Measurements from ENCODE around the gene EDEM2. TPM values are rescaled to one million over a fixed set of nuclear protein-coding genes. Genes with fewer than 3 reads are reported as not detected.
"Not testable (repeated sequence)": the region's sequence is repeated elsewhere in the genome, so short reads cannot be mapped to it uniquely, and the experiment has no call there.

Gene EDEM2
- total RNA-seq, 1 donor from 2014 or later: 45.4 TPM

DNA sequence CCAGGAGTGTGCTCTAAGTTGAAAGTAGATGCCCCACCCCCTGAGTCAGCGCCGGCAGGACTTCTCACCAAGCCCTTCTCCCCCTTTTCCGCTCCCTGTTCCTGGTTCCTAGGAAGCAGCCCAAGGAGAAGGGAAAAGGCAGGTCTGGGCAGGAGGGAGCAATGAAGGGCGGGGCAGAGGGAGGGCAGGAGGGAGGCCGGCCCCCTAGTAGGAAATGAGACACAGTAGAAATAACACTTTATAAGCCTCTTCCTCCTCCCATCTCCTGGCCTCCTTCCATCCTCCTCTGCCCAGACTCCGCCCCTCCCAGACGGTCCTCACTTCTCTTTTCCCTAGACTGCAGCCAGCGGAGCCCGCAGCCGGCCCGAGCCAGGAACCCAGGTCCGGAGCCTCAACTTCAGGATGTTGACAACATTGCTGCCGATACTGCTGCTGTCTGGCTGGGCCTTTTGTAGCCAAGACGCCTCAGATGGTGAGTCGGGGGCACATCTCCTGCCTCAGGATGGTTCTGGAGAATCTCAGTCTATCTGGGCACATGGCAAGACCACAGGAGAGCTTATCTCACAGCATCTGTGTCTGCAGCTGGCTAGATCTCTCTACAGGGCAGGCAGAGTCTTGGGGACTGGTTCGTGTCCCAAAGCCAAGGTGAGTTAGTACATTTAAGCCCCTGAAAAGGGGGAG lies 24.8 kb upstream of the EDEM2 start, which contains the start of gene PROCR:
Gene PROCR (plus strand): TSS at position 320 of the 681 bp plus-strand sequence. CDS start 83 bp downstream, at position 403.
- ATAC-seq (peak; percentile 93 to 95), DNase-seq (peak; percentile 82)
- intact Hi-C loops (cut with DNase I): no loop called here
- Histone ChIP-seq H3K36me3 (peaks cover 8% of the 10 kb centered on the region), H3K27me3 (ENCODE audit: low read depth) (no peaks in the 10 kb centered on the region), H3K27ac (peak within 1 kb of the TSS; percentile 54), H3K4me1 (peaks cover 23% of the 10 kb centered on the region), H3K4me3 (peak within 1 kb of the TSS; percentile 49), H3K9me3 (no peaks in the 10 kb centered on the region)
- TF ChIP-seq, protein P1, sequence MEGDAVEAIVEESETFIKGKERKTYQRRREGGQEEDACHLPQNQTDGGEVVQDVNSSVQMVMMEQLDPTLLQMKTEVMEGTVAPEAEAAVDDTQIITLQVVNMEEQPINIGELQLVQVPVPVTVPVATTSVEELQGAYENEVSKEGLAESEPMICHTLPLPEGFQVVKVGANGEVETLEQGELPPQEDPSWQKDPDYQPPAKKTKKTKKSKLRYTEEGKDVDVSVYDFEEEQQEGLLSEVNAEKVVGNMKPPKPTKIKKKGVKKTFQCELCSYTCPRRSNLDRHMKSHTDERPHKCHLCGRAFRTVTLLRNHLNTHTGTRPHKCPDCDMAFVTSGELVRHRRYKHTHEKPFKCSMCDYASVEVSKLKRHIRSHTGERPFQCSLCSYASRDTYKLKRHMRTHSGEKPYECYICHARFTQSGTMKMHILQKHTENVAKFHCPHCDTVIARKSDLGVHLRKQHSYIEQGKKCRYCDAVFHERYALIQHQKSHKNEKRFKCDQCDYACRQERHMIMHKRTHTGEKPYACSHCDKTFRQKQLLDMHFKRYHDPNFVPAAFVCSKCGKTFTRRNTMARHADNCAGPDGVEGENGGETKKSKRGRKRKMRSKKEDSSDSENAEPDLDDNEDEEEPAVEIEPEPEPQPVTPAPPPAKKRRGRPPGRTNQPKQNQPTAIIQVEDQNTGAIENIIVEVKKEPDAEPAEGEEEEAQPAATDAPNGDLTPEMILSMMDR (IDR thresholded peaks at IDR 0.05): no peak

DNA sequence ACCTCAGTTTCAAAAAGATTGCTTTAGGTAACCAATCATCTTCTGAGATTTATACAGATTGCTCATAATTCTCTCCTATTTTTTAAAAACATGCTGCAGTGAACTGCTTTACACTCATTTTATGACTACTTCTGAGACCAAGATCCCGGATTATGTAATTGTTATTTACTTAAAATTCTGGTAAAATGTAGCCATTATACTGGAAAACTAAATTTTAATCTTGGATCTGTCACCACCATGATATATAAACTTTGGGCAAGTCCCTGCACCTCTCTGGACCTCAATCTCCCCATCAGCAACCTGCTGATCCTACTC lies 24.3 kb upstream of the EDEM2 start:
- no peaks in the 10 kb centered on the region for H3K27me3 ChIP-seq (ENCODE audit: low read depth)
- ATAC-seq: no peak
- no peaks in the 10 kb centered on the region for H3K9me3 ChIP-seq
- DNase-seq: no peak
- peak overlapping the region; percentile 54 for H3K27ac ChIP-seq
- H3K4me3 ChIP-seq: peak overlapping the region; percentile 49
- intact Hi-C loops (cut with DNase I): no loop called here
- TF ChIP-seq, protein P1 (IDR thresholded peaks at IDR 0.05): no peak
- H3K4me1 ChIP-seq: peaks cover 28% of the 10 kb centered on the region
- peaks cover 5% of the 10 kb centered on the region for H3K36me3 ChIP-seq

DNA sequence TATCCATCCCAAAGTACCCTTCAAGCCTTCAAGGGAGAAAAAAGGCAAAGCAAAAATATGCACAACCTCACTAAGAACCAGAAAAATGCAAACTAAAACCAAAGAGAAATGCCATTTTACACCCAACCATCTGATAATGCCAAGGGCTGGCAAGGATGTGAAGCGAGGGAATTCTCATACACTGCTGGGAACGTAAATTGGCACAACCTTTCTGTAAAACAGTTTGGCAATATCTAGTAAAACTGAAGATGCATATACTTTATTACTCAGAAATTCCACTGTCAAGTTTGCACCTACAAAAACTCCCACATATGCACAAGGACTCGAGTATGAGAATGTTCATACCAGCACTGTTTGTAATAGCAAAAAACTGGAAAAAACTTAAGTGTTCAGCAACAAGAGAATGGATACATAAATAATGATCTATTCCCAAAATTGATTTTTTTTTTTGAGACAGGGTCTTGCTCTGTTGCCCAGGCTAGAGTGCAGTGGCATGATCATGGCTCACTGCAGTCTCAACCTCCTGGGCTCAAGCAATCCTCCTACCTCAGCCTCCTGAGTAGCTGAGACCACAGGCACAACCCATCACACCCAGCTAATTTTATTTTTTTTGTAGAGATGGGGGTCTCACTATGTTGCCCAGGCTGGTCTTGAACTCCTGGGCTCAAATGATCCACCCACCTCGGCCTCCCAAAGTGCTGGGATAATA lies 21.7 kb upstream of the EDEM2 start:
- peaks cover 33% of the 10 kb centered on the region for H3K4me1 ChIP-seq
- H3K27me3 ChIP-seq (ENCODE audit: low read depth); intact Hi-C loops (cut with DNase I); ATAC-seq; H3K9me3 ChIP-seq; H3K4me3 ChIP-seq; H3K36me3 ChIP-seq; DNase-seq; H3K27ac ChIP-seq: not testable (repeated sequence)

DNA sequence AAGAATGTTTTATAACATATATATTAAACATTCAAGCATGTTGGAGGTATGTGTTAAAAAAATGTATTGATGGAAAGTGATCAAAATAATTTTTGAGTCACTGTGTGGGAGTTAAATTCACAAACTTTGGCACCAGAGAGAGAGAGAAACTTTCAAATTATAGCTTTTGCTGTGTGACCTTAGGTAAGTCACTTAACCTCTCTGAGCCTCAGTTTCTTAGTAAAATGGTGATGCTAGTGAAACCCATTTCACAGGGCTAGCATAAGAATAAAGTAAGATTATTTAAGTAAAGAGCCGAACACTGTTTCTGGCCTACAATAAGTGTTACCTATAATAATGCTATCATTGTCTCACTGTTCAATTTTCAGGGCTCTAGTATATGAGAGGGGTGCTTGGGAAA lies 20.7 kb upstream of the EDEM2 start:
- no peak for ATAC-seq
- TF ChIP-seq, protein P1 (IDR thresholded peaks at IDR 0.05): no peak
- H3K9me3 ChIP-seq: no peaks in the 10 kb centered on the region
- no peaks in the 10 kb centered on the region for H3K27me3 ChIP-seq (ENCODE audit: low read depth)
- no peak overlapping the region for H3K4me3 ChIP-seq
- intact Hi-C loops (cut with DNase I): no loop called here
- peaks cover 29% of the 10 kb centered on the region for H3K4me1 ChIP-seq
- H3K27ac ChIP-seq: no peak overlapping the region
- DNase-seq: no peak
- no peaks in the 10 kb centered on the region for H3K36me3 ChIP-seq

DNA sequence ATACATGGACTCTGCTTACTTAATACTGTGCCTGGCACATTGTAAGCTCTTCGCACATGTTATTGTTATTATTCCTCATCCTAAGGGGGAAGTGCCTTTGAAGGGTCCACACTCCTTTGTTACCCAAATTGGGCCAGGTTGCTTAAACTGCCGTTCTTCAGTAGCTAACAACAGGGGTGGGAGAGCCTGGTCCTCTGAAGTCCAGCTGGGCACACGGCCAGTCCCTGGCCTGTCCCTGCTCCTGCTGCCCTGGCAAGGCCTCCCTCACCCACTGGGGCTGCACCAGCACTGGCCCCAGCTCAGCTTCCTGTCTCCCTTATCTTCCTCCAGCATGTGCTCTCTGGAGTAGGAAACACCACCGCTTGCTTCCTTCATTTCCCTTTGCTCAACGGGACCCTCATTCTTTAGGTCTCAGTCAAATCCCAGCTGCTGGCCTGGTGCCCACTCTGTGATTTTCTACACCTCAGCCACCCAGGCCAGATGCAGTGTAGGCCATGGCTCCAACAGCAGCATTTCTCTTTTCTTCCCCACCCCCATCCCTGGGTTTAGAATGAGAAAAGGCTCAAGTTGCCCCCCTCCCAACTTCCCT lies 19.2 kb upstream of the EDEM2 start:
- H3K27me3 ChIP-seq (ENCODE audit: low read depth): no peaks in the 10 kb centered on the region
- ATAC-seq: peak; percentile 79
- peak; percentile 56 for DNase-seq
- intact Hi-C loops (cut with DNase I): no loop called here
- no peaks in the 10 kb centered on the region for H3K9me3 ChIP-seq
- no peaks in the 10 kb centered on the region for H3K36me3 ChIP-seq
- TF ChIP-seq, protein P1 (IDR thresholded peaks at IDR 0.05): no peak
- H3K4me1 ChIP-seq: peaks cover 15% of the 10 kb centered on the region
- no peak overlapping the region for H3K4me3 ChIP-seq
- H3K27ac ChIP-seq: no peak overlapping the region
